HG03342 (cell line): ENCODE measurements around the gene IGFBP6.

Experiments
- ATAC-seq: cut with Tn5 transposase; IDR thresholded peaks from one replicate; pipeline ENCODE4 v1.9.1; 2021; ENCODE audit warnings: mild to moderate bottlenecking, moderate library complexity; ENCODE audit not compliant: unreplicated experiment

The IGFBP6 gene

GRCh38 chr12:53058674-53059433, 38.6 kb upstream of the IGFBP6 start:
- ATAC-seq, result no peak

GRCh38 chr12:53059434-53060063, 37.9 kb upstream of the IGFBP6 start:
- no peak for ATAC-seq

GRCh38 chr12:53060064-53060720, 37.3 kb upstream of the IGFBP6 start:
- no peak for ATAC-seq

DNA sequence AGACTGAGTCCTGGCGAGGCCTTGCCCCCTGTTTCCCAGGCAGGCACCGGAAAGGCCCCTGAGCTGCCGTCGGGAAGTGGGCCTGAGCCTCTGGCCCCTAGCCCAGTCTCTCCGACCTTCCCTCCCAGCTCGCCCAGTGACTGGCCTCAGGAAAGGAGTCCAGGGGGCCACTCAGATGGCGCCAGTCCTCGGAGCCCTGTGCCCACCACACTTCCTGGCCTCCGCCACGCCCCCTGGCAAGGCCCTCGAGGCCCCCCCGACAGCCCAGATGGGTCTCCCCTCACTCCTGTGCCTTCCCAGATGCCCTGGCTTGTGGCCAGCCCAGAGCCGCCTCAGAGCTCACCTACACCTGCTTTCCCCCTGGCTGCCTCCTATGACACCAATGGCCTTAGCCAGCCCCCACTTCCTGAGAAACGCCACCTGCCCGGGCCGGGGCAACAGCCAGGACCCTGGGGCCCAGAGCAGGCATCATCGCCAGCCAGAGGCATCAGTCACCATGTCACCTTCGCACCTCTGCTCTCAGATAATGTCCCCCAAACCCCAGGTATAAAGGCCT, 36.7 kb upstream of the IGFBP6 start:
- no peak for ATAC-seq

DNA sequence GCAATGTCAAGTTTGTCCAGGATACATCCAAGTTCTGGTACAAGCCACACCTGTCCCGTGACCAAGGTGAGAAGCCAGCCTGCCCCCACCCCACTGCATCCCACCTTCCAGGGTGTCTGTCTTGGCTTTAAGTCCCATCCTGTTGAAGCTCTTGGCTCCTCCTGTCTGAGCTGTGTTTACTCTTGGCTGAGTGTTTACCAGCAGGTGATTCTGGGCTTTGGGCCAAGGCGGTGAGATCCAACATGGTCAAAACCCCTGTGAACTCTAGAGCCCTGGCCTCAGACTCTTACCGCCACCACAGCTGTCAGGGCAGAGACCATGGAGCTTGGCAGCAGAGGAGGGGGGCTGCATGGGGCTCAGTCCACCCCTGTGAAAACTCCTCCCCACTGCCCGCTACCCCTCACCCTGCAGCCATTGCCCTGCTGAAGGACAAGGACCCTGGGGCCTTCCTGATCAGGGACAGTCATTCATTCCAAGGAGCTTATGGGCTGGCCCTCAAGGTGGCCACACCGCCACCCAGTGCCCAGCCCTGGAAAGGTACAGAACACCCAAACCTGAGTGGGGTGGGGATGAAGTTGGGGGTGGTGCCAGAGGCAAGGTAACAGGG, 36.0 kb upstream of the IGFBP6 start:
- ATAC-seq, result no peak

- no peak for ATAC-seq
These were observed 35.2 kb upstream of the IGFBP6 start for GRCh38 chr12:53062011-53062961.

DNA sequence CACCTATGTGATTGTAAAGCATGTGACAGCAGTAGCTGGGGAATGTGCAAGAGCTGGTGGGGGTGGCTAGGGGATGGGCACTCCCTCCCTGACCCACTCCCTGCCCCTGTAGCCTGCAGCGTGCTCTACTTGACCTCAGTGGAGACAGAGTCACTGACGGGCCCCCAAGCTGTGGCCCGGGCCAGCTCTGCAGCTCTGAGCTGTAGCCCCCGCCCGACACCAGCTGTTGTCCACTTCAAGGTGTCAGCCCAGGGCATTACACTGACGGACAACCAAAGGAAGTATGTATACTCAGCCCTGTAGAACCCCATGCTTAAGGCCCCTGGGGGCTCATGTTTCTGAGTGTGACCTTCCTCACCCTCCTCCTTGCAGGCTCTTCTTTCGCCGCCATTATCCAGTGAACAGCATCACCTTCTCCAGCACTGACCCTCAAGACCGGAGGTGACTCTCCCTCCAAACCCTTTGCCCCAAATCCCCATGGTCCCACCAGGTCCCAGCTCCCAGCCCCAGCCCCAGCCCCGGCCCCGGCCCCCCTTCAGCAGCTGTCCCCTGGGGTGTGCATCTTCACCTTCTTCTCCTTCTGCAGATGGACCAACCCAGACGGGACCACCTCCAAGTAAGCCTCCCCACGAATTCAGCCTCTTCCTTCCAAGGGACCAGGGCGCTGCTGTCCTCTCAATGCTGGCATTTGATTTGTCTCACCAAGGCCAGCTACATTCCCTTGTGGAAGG, 34.3 kb upstream of the IGFBP6 start:
- ATAC-seq, result no peak

DNA sequence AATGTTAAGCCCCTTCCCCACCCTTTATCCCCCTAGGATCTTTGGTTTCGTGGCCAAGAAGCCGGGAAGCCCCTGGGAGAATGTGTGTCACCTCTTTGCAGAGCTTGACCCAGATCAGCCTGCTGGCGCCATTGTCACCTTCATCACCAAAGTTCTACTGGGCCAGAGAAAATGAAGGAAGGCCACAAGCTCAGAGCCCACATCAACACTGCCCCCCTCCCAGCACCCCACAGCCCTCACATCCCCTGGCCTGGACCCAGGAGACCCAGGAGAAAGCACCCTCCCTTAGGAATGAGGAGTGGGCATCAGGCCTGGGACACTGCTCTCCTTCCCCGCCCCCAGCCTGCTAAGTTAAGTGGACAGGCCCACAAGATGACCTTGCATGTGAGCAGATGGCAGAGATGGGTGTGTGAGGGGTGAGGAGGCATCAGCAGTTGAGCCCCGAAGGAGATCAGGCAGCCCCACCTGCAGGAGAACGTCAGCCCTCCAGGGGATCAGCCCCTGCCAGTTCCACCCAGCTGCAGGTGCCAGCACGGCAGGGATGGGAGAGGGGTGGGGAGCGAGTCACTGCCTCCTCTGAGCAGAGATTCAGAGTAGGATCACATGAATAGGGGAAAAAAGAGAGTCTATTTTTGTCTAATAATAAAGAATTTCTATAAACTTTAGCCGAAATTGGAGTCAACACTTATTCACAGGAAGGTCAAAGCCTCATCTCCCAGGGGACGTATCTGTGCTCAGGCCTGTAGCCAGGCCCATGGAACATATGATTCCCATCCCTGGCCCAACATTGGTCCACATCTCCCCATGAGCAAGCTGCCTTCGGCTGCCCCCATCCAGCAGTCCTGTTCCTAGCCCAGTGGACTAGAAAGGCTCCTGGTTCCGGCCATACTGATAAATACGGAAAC, 33.5 kb upstream of the IGFBP6 start:
- ATAC-seq, result no peak

DNA sequence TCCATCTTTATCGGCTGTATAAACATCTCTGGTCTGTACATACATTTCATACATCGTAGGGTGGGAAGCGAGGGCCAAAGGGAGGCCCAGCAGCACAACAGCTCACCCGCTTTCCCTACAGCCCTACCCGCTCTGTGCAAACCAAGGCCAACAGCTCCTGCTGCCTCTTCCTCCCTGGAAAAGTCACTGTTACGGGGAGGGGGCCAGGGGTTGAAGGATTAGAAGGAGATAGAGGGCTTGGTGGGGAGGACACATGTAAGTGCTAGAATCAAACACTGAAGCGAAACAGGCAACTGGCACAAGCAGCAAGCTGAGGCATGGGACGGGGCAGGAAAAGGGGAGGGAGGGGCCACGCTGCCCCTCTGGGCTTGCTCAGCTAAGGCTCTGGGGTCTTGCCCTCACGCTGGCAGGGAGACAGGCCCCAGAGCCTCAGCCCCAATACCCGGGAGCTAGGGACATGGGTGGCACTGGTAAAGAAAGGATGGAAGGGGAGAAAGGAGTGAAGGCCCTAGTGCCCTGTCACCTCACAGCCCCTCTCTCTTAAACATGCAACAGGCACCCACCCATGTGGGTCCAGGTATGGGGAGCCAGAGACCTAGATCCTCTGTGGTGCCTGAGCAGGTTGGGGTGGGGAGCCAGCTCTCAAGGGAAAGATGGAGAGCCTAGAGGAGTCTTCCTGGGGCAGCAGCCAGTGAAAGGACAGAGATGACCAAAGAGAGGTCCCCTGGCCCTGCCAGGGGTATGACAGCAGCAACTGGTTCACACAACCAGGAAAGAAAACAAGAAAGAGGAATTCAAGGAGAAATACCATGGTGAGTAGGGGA, 32.6 kb upstream of the IGFBP6 start:
- ATAC-seq, result no peak

GRCh38 chr12:53065470-53065869, 32.0 kb upstream of the IGFBP6 start:
- ATAC-seq, result no peak

- no peak for ATAC-seq
These were observed 31.2 kb upstream of the IGFBP6 start for GRCh38 chr12:53065975-53066931.

GRCh38 chr12:53067074-53067992, 30.1 kb upstream of the IGFBP6 start:
- ATAC-seq, result no peak

DNA sequence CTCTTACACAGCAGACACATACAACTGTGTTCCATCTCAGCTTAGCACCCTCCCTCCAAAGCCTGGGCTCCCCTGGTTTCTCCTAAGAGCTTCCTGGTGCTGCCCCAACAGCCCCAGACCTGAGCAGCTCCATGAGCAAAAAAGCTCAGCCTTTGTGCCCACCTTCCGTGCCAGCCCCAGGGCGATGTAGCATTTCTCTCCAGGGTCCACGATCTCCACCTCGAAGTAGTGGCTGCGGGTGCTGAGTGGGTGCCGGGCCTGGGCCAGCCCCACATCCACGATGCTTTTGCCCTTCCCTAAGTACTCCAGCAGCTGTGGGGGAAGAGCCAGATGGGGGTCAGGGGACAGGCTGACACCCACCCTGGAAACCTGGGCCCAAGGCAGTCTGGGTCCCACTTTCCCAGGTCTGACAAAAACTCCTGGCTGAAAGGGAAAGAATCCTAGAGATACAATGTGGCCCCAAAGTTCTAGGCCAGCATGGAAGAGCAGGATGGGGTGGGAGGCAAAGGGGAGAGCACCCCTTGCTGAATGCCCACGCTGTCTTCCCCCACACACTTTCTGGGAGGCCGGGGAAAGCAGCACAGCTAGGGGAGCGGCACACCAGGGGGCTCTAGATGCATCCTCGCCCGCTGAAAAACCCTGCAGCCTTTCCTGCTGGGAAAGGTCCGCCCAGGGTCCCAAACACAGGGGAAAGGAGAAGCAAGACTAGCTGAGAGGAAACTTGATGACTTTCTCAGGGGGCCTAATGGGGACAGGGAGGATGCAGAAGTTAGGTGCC, 29.3 kb upstream of the IGFBP6 start:
- ATAC-seq, result no peak

- no peak for ATAC-seq
These were observed 28.5 kb upstream of the IGFBP6 start for GRCh38 chr12:53068811-53069585.
